Measurements from ENCODE around the gene REC8. TPM values are rescaled to one million over a fixed set of nuclear protein-coding genes. Genes with fewer than 3 reads are reported as not detected.

Gene REC8
- total RNA-seq, 2 donors from 2014 or later: 36.4 to 48.7 TPM

- peaks cover 16 to 67% of the 10 kb centered on the region in 2 donors for H3K36me3 Mint-ChIP-seq
- no peak for DNase-seq (ENCODE audit: low spot score in 2 of 2)
- no peaks in the 10 kb centered on the region for H3K9me3 Mint-ChIP-seq
- no peak for ATAC-seq
- H3K27ac Mint-ChIP-seq: peak overlapping the region; percentile 72 to 95
Measured at GRCh38 chr14:24167469-24168114, 4.3 kb upstream of the REC8 start.

DNA sequence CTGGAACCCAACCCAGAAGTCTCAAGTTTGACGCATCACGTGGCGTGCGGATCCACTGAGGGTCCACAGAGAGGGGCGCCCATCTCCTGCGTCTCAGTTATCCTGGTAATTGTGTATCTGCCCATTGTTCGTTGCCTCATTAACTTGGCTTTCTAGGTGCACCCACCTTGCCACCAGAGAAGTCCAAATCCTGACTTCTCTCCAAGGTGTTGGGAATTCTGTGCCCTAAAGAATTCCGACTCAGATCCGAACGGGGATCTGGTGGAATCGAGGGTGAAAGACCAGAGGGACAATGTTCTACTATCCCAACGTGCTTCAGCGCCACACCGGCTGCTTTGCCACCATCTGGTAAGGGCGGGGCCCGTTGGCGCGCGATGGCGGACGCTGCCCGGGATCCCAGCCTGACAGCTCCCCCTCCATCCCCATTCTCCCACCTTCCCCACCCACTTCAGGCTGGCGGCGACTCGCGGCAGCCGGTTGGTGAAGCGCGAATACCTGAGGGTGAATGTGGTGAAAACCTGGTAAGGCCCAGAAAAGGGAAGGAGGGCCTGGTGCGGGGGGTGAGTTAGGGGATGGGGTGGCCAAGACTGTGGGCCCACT lies 481 bp downstream of the REC8 start:
- Mint-ChIP-seq H3K27ac (peak overlapping the region; percentile 50 to 74), H3K9me3 (no peaks in the 10 kb centered on the region), H3K36me3 (peaks cover 13 to 32% of the 10 kb centered on the region in 2 donors)
- ATAC-seq (no peak), DNase-seq (ENCODE audit: low spot score in 2 of 2) (no peak)

- Mint-ChIP-seq H3K9me3 (no peaks in the 10 kb centered on the region), H3K36me3 (peaks cover 13 to 28% of the 10 kb centered on the region in 2 donors), H3K27ac (peak overlapping the region; percentile 73 to 85)
- ATAC-seq: no peak
- DNase-seq (ENCODE audit: low spot score in 2 of 2): no peak
Measured at GRCh38 chr14:24172871-24173281, 996 bp downstream of the REC8 start.

DNA sequence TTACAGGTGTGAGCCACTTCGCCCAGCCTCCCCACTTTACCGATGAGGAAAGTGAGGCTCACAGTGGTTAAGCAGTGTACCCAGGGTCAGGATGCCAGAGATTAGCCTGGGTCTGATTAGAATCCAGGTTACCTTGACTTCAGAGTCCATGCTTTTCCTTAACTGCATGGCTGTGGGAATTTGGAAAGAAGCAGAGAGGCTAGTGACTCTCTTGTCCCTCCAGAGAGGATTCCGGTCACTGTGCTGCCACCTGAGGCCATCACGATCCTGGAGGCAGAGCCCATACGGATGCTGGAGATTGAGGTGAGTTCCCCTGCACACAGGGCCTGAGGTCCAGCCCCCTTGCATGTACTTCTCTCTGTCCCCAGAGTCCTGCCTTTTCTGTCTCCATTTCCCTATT lies 4.7 kb downstream of the REC8 start:
- peaks cover 7 to 13% of the 10 kb centered on the region in 2 donors for H3K36me3 Mint-ChIP-seq
- ATAC-seq: no peak
- peak overlapping the region in 1 of 2 donors; percentile 45 for H3K27ac Mint-ChIP-seq

DNA sequence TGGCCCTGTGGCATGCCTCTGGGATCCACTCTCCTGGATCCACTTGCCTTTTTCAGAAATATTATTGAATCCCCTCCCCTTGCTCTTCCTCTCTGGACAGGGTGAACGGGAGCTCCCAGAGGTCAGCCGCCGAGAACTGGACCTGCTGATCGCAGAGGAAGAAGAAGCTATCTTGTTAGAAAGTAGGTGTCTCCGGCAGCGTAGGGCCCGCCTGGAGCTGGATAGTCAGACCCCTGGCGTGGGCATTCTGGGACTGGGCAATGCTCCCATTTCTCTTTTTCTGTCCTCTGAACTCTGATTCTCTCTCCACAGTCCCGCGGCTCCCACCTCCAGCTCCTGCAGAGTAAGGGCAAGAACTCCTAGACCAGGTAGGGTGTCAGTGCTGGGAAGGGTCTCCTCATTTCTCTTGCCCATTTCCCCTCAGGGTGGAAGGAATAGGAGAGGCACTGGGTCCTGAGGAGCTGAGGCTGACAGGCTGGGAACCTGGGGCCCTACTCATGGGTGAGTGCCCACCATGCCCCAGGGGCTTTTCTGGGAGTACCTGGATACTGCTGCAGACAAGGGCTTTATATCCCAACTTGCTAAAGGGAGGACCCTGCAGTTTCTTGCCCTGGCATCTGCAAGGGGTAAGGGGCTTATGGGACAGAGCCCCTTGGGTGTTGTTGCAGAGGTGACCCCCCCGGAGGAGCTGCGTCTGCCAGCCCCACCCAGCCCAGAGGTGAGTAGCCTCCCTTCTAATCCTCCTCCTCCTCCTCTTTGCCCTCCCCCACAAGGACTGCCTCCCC lies 5.4 kb downstream of the REC8 start:
- peak overlapping the region; percentile 45 to 91 for H3K27ac Mint-ChIP-seq
- no peaks in the 10 kb centered on the region for H3K9me3 Mint-ChIP-seq
- H3K36me3 Mint-ChIP-seq: peaks cover 6 to 13% of the 10 kb centered on the region in 2 donors
- ATAC-seq (no peak), DNase-seq (ENCODE audit: low spot score in 2 of 2) (no peak)

More for the DNA sequence above, 4.7 kb downstream of the REC8 start:
- no peak for DNase-seq (ENCODE audit: low spot score in 2 of 2)
- no peaks in the 10 kb centered on the region for H3K9me3 Mint-ChIP-seq

DNA sequence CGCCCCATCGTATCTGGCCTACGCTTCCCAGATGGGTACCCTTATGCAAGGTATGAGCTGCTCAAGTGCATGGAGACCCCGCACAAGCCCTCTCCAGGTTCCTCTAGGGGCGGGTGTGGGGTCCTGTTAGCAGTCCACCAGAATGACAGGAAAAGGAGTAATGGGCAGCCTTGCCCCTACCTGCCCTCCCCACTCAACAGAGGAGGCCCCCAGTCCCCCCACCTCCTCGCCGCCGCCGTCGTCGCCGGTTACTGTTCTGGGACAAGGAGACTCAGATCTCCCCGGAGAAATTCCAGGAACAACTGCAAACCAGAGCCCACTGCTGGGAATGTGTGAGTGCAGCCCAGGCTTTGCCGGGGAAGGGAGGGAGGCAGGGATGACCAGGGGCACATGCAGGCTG lies 6.0 kb downstream of the REC8 start:
- Mint-ChIP-seq H3K36me3 (peaks cover 6 to 12% of the 10 kb centered on the region in 2 donors), H3K27ac (peak overlapping the region in 1 of 2 donors; percentile 65), H3K9me3 (no peaks in the 10 kb centered on the region)

GRCh38 chr14:24178399-24179178 lies 6.7 kb downstream of the REC8 start:
- Mint-ChIP-seq H3K36me3 (peaks cover 0 to 6% of the 10 kb centered on the region in 2 donors), H3K9me3 (no peaks in the 10 kb centered on the region), H3K27ac (peak overlapping the region in 1 of 2 donors; percentile 48)
- DNase-seq (ENCODE audit: low spot score in 2 of 2) (no peak), ATAC-seq (no peak)

More for the DNA sequence above, 6.0 kb downstream of the REC8 start:
- no peak for ATAC-seq
- no peak for DNase-seq (ENCODE audit: low spot score in 2 of 2)

GRCh38 chr14:24179294-24179960 lies 7.5 kb downstream of the REC8 start:
- Mint-ChIP-seq H3K36me3 (peaks cover 0 to 6% of the 10 kb centered on the region in 2 donors), H3K9me3 (no peaks in the 10 kb centered on the region), H3K27ac (peak overlapping the region; percentile 50 to 79)
- ATAC-seq (no peak), DNase-seq (ENCODE audit: low spot score in 2 of 2) (no peak)

GRCh38 chr14:24179961-24180796 lies 8.3 kb downstream of the REC8 start:
- H3K9me3 Mint-ChIP-seq: no peaks in the 10 kb centered on the region
- ATAC-seq (no peak), DNase-seq (ENCODE audit: low spot score in 2 of 2) (no peak)
- H3K36me3 Mint-ChIP-seq: peaks cover 0 to 6% of the 10 kb centered on the region in 2 donors
- H3K27ac Mint-ChIP-seq: peak overlapping the region; percentile 50 to 75

GRCh38 chr14:24181371-24182077 lies 9.6 kb downstream of the REC8 start:
- DNase-seq (ENCODE audit: low spot score in 2 of 2): no peak
- no peaks in the 10 kb centered on the region for H3K9me3 Mint-ChIP-seq
- H3K36me3 Mint-ChIP-seq: peaks cover 0 to 6% of the 10 kb centered on the region in 2 donors
- peak in 1 of 2 donors; percentile 6 for ATAC-seq
- peak overlapping the region; percentile 60 to 82 for H3K27ac Mint-ChIP-seq

- ATAC-seq (no peak), DNase-seq (ENCODE audit: low spot score in 2 of 2) (no peak)
- Mint-ChIP-seq H3K36me3 (peaks cover 4 to 6% of the 10 kb centered on the region in 2 donors), H3K27ac (peak overlapping the region; percentile 82 to 85), H3K9me3 (no peaks in the 10 kb centered on the region)
Measured at GRCh38 chr14:24182110-24182882, 10.4 kb downstream of the REC8 start.

- ATAC-seq (no peak), DNase-seq (ENCODE audit: low spot score in 2 of 2) (no peak)
- Mint-ChIP-seq H3K36me3 (peaks cover 4 to 6% of the 10 kb centered on the region in 2 donors), H3K27ac (peak overlapping the region; percentile 72 to 82), H3K9me3 (no peaks in the 10 kb centered on the region)
Measured at GRCh38 chr14:24183014-24183481, 11.2 kb downstream of the REC8 start.

DNA sequence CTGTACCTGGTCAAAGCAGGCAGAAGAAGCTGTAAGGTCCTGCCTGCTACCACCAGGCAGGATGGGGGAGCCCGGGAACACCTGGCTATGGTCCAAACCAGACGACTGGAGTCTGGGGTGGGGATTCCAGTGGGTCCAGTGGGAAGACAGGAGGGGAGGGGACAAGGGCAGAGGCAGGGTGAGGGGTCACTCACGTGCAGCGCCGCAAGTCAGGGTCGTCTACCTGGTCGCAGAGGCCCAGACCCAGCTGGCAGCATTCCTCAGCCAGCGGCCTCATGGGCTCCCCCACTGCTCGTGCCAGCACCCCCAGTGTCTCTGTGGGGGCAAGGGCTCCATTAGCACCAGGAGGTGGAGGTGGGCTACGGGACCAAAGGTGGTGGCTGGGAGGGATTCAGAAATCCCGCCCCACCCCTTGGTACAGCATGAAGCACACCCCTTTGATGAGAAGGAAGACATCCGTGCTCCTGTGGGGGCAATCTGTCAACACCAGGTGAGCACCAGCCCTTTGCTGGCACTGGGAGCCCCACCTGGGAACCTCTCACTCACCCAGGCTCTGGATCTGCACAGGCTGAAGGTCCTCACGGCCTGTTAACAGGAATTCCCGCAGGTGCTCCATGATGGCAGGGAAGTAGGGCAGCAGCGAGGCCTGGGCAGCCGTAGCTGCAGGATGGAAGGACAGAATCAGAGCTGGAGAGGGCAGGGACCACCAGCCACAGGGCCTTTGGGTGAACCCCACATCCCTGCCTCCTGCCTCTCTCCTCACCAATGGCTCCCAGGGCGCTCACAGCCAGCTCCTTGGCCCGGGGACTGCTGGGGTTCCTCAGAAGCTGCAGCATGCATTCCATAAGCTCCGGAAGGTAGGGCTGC lies 12.5 kb downstream of the REC8 start:
- ATAC-seq: no peak
- no peak for DNase-seq (ENCODE audit: low spot score in 2 of 2)
- Mint-ChIP-seq H3K9me3 (no peaks in the 10 kb centered on the region), H3K36me3 (peaks cover 1 to 4% of the 10 kb centered on the region in 2 donors), H3K27ac (peak overlapping the region in 1 of 2 donors; percentile 50)

Data from activated naive CD4-positive, alpha-beta T cell treated with anti-CD3 and anti-CD28 coated beads, Interleukin-2, amount 50 U/mL, for 72 hours (primary cell).